HG02840 (cell line): Measurements from ENCODE around the gene THPO.

Experiments
- ATAC-seq: cut with Tn5 transposase; IDR thresholded peaks from one replicate; pipeline ENCODE4 v1.9.1; 2021; ENCODE audit warnings: mild to moderate bottlenecking, moderate library complexity, moderate number of reproducible peaks; ENCODE audit not compliant: unreplicated experiment, low FRiP score

The THPO gene

GRCh38 chr3:184377882-184378445, at the start of gene THPO:
Gene THPO (minus strand): TSS chr3:184378207. CDS start chr3:184376259, 1,948 bp downstream.
- ATAC-seq = no peak

DNA sequence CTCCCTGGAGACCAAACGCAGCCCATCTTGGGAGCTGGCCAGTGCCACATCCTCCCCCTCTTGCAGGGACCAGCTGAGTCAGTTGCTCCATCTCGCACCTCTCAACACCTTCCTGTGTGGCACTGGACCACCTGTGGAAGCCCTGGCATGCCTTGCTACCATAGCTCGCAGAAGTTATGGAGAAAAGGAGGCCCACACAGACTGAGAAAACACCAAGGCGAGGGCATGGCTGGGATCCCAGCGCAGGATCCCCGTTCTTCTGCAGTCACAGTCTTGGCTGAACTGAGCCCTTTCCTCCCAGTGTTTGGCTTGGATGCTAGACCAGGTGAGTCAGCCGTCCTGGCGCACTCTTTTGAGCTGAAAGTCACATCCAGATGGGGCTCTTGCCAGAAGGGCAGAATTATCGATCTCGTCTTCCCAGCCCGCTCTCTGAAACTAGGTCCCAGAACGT, 48.7 kb upstream of the THPO start:
- ATAC-seq = no peak

- no peak for ATAC-seq
Measured at GRCh38 chr3:184423561-184423960, 45.6 kb upstream of the THPO start.

DNA sequence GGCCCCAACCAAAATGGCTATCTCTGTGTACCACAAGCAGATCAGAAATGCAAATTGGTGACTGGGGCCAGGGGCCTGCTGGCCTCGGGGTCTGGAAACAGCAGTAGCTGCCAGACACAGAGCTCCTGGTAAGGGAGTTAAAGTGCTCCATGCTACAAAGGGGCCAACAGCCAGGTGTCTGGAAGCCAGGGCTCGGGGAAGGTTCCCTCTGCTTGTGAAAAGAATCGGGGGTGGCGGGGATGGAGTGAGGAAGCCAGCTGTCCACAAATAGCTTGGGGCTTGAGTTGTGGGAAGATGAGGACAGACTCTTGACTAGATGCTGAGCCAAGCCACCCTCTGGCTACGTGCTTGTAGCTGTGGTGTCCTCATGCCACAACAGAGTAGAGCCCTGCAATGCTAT, 41.2 kb upstream of the THPO start:
- no peak for ATAC-seq

DNA sequence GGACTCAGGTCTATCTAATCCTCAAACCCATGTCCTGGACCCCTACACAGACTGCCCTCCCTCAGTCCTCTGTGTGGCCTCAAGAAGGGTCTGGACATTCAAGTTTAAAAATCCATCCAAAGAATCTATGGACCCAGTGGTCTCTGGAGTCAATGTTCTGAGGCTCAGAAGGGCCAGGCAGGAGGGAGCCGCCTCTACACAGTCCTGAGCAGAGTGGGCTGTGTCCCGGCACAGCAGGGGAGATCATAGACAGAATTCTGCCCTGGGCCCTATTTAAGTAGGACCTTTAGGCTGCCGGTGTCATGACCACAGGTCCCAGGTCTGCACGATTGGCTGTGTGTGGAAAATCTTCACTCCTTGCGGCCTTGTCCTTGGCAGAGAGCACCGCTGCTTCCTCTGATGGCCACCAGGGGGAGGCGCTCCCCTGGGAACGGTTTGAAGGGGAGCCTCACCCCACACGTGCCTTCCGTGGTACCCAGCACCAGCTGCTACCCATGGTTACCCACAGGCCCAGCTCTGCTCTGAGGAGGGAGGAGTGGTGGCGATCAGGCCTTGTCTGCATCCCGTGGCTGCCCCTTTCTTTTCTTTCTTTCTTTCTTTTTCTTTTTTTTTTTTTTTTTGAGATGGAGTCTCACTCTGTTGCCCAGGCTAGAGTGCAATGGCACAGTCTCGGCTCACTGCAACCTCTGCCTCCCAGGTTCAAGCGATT, 39.8 kb upstream of the THPO start:
- no peak for ATAC-seq

DNA sequence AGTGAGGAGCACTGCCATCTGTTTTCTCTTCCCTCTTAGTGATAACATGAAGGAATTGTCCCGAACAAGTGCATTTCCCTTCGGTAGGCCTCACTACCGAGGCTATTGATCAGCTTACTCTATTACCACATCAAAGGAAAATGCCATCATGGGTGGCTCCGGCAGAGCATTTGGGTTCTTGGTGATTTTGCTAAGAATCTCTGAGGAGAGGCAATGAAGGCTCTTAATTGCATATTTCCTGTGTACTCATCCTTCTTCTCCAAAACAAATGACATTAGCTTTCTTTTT, 37.1 kb upstream of the THPO start:
- no peak for ATAC-seq

DNA sequence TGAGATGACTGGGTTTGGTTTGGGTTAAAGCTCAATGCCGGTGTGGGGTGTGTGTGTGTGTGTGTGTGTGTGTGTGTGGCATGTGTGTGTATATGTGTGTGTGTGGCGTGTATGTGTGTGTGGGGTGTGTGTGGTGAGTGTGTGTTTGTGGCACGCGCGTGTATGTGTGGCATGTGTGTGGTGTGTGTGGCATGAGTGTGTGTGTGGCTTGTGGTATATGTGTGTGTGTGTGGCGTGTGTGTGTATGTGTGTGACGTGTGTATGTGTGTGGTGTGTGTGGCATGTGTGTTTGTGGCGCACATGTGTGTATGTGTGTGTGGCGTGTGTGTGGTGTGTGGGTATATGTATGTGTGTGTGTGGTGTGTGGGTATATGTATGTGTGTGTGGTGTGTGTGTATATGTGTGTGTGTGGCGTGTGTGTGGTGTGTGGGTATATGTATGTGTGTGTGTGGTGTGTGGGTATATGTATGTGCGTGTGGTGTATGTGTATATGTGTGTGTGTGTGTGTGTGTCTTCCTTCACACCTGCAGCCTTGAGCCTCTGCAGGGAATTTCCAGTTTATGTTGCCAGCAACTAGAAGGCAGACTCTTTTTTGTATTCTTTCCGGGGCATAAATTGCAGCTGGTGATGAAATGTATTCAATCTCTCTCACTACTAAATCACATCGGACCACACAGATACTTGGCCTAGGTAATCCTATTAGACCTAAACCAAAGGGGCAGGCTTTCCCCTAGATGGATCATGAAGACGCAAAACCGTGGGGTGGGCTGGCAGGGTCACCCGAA, 36.6 kb upstream of the THPO start:
- no peak for ATAC-seq

- no peak for ATAC-seq
Measured at GRCh38 chr3:184409946-184410500, 32.0 kb upstream of the THPO start.

GRCh38 chr3:184409331-184409926, 31.4 kb upstream of the THPO start:
- no peak for ATAC-seq

DNA sequence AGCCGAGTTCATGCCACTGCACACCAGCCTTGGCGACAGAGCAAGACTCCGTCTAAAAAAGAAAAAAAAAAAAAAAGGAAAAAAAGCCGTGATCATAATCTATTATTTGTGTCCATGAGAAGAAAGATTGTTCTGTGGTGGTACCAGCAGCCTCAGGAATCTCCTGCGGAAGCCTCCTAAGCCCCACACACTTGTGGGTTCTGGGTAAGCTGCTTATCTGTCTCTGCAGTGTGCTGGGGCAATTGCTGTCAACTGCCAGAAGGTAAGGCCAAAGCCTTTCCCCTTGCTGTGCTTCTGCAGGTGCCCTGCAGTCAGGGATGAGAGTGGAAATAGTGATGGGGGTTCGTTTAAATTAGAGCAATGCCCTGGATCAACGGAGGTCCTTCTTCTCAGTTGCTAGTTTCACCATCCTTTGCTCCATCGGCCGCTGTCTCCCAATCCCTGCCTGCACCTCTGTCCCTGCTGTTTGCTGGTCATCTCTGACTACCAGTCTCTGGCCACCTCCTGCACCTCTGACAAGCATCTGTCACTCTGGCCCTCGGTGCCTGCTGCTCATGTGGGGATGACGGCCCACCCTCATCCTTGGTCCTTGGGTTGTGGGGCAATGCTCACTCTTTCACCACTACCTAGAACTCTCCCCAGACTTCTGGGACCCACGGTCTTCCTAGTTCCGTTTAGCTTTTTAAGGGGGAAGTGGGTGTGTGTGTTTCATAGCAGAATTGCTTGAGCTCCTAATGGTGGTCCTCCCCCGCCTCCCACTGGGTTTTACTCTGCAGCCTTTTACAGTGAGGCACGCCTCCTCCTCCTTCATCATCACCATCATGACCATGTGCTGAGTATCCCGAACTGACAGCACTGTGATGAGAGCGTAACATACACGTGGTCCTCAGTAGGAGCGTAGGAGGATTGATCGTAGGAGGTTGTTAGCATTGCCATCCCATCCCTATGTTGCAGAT, 27.3 kb upstream of the THPO start:
- no peak for ATAC-seq

DNA sequence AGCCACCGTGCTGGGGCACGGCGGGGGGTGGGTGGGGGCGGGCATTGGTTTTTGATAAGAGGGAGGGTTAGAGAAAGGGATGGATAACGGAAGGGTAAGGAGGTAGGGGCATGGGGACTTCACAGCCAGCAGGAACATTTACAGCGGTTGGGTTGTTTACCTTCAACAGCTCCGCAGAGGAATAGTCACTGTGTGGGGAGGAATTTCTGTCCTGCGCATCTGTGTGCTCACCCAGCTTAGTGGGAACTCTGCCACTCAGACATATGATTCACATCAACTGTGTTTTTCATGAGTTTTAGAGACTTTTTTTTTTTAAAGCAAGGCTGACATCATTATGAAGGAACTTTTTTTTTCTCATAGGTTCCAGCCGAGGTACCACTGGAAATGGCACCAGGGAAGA, 21.4 kb upstream of the THPO start:
- ATAC-seq = no peak

DNA sequence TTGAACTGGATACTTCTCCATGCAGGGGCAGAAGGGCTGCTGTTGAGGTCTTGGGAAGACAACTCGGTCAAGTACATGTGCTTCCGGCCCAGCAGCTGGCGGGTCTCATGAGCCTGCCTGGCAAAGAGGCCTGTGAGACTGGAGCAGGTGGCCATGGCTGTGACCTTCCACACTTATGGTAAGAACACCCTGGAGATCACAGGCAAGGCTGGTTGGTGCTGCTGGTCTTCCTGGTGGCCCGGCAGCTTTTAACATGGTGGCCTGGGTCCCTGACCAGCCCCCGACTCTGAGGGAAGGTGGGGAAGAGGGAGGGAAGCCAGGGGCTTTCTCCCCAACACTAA, 17.3 kb upstream of the THPO start:
- ATAC-seq = no peak

GRCh38 chr3:184391266-184391665, 13.3 kb upstream of the THPO start:
- ATAC-seq = no peak

DNA sequence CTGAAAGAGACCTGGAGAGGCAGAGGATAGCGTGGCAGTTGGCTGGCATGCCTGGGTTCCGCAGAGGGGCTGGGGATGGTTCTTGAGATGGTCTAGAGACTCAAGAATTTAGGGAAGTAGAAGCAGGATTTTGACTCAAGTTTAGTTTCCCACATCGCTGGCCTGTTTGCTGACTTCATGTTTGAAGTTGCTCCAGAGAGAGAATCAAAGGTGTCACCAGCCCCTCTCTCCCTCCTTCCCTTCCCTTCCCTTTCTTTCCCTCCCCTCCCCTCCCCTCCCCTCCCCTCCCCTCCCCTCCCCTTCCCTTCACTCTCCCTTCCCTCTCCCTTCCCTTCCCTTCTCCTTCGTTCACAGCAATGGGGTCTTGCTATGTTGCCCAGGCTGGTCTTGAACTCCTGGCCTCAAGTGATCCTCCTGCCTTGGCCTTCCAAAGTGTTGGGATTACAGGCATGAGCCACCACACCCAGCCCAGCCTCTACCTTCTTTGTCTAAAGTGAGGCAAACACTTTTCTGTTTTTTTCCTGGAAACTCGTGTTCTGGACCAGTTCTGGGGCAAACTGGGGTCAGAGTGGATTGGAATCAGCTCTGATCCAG, 12.0 kb upstream of the THPO start:
- ATAC-seq = no peak

GRCh38 chr3:184389384-184389783, 11.4 kb upstream of the THPO start:
- ATAC-seq = no peak

DNA sequence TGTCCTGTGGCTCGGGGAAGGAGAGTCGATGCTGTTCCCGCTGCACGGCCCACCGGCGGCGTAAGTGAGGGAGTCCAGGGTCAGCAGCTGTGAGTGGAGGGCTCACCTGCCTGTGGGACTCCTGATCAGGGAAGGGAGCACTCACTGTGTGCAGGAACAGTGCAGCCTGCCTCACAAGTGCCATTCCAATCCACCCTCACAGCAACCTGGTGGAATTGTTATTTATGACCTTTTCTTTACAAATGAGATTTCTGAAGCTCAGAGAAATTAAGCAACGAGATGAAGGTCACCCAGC, 10.9 kb upstream of the THPO start:
- no peak for ATAC-seq

- no peak for ATAC-seq
Measured at GRCh38 chr3:184388164-184388935, 10.3 kb upstream of the THPO start.

DNA sequence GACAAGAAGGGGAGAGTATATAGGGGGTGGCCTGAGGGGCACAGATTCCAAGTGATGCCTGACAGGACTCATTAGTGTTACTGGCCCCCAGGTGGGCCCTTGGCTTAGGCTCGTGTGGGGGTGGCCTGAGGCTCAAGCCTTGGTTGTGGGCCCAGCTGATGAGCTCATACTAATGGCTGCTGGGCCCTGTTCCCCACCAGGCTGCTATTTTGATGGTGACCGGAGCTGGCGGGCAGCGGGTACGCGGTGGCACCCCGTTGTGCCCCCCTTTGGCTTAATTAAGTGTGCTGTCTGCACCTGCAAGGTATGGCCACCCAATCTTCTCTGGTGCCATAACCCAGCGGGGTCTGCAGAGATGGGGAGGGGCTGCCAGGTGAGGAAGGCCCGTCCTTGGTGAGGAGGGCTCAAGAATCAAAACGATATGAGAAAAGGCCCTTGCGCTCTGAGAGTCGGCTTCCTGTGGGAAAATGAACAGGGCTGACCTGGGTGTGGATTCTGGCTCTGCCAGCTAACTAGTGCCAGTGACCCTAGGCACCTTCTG, 9.2 kb upstream of the THPO start:
- no peak for ATAC-seq
